K562 (cell line): ENCODE measurements around the gene MBOAT7. TPM values are rescaled to one million over a fixed set of nuclear protein-coding genes. Genes with fewer than 3 reads are reported as not detected.

ENCODE experiments used
- KDM5B ChIP-seq: fragments of 200-600 bp; sonication (generic); IDR thresholded peaks from 2 replicates; pipeline ENCODE4 v1.6.1; 2012; ENCODE audit warnings: low read depth, mild to moderate bottlenecking, moderate library complexity, low read length, control low read depth, inconsistent platforms; ENCODE audit not compliant: insufficient replicate concordance
- MEIS2 ChIP-seq: fragments of 450-650 bp; IDR thresholded peaks from 2 replicates; pipeline ENCODE4 v1.6.1; 2014; ENCODE audit warnings: mild to moderate bottlenecking; ENCODE audit not compliant: partially characterized antibody
- SAP30 ChIP-seq: fragments of 200-600 bp; sonication (generic); IDR thresholded peaks from 2 replicates; pipeline ENCODE4 v1.6.1; 2012; ENCODE audit warnings: borderline replicate concordance, low read depth, mild to moderate bottlenecking, moderate library complexity, low read length, control low read depth, inconsistent platforms; ENCODE audit not compliant: insufficient read depth, poor library complexity, severe bottlenecking
- SRSF7 ChIP-seq: fragments of 200-400 bp; formaldehyde crosslinking; optimal IDR thresholded peaks from 2 replicates; pipeline ENCODE3; 2017; ENCODE audit warnings: mild to moderate bottlenecking, low read depth, low read length
- ZBTB40 ChIP-seq, 2 experiments: fragments of 450-650 bp in 1 of 2; sonication (generic) in 1 of 2; formaldehyde crosslinking in 1 of 2; IDR thresholded peaks; 2 replicates each; pipeline versions ENCODE4 v1.7.1 to v1.9.0; 2016 to 2022; ENCODE audit warnings: inconsistent platforms in 1 of 2, mild to moderate bottlenecking in 1 of 2, missing genetic modification reagents in 1 of 2
- ZBTB49 ChIP-seq: sonication (generic); formaldehyde crosslinking; IDR thresholded peaks from 2 replicates; pipeline ENCODE4 v1.8.0; 2022; ENCODE audit warnings: missing genetic modification reagents, mild to moderate bottlenecking, borderline replicate concordance
- ZBTB9 ChIP-seq: fragments of 450-650 bp; formaldehyde crosslinking; IDR thresholded peaks from 2 replicates; pipeline ENCODE4 v1.4.0; 2020; ENCODE audit warnings: mild to moderate bottlenecking, moderate library complexity
- polyA plus RNA-seq, 8 experiments: library from polyadenylated mRNA; depleted of rRNA in 4 of 8; stranded (reverse) in 5 of 8; unstranded in 3 of 8; fragments of >200 nt; fragmentation: Nextera tagmentation in 2 of 8; fragmentation: Illumina TruSeq in 1 of 8; extraction: Ambion mirVana in 2 of 8; extraction: Trizol in 1 of 8; gene quantifications; 2 replicates each; pipeline versions ENCODE4 v1.2.1 to v1.2.3, GENCODE V29; 2011 to 2014; ENCODE audit warnings: inconsistent platforms in 1 of 8, missing spikeins in 1 of 8
- total RNA-seq, 7 experiments: library from RNA; depleted of rRNA in 6 of 7; stranded (reverse); fragments of >200 nt in 6 of 7; fragmentation: Illumina TruSeq in 2 of 7; extraction: Trizol in 2 of 7; gene quantifications; 2 replicates each; pipeline versions ENCODE4 v1.2.1 to v1.2.3, GENCODE V29; 2011 to 2021; ENCODE audit warnings: low replicate concordance in 1 of 7
- TF ChIP-seq, protein P1 (sequence below), 2 experiments: fragments of 450-650 bp; IDR thresholded peaks; 2 replicates each; pipeline ENCODE4 v1.6.1; 2016

Gene MBOAT7
- total and polyA plus RNA-seq, 9 of the 15 experiments (the other 6 are each of a cell fraction or from before 2014, with no cell fraction given), result 1.4 to 153 (median 56.1) TPM

- TF ChIP-seq ZBTB40 (IDR thresholded peaks at IDR 0.05) (no peak), ZBTB40 (CRISPR knock-in tag; IDR thresholded peaks at IDR 0.05) (no peak), KDM5B (peak; percentile 79), ZBTB9 (CRISPR knock-in tag) (no peak), MEIS2 (peak; percentile 96), SRSF7 (no peak), SAP30 (no peak), ZBTB49 (no peak)
- TF ChIP-seq, protein P1, sequence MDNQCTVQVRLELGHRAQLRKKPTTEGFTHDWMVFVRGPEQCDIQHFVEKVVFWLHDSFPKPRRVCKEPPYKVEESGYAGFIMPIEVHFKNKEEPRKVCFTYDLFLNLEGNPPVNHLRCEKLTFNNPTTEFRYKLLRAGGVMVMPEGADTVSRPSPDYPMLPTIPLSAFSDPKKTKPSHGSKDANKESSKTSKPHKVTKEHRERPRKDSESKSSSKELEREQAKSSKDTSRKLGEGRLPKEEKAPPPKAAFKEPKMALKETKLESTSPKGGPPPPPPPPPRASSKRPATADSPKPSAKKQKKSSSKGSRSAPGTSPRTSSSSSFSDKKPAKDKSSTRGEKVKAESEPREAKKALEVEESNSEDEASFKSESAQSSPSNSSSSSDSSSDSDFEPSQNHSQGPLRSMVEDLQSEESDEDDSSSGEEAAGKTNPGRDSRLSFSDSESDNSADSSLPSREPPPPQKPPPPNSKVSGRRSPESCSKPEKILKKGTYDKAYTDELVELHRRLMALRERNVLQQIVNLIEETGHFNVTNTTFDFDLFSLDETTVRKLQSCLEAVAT (IDR thresholded peaks at IDR 0.05), result peak; percentile 15 to 97; a peak in 2 of 4 replicates
These were observed 52.3 kb downstream of the MBOAT7 start (continued) for GRCh38 chr19:54136864-54137698.
